ENCODE results near the gene SPACA5B. TPM values are rescaled to one million over a fixed set of nuclear protein-coding genes. Genes with fewer than 3 reads are reported as not detected.
"Not testable (repeated sequence)": the region's sequence is repeated elsewhere in the genome, so short reads cannot be mapped to it uniquely, and the experiment has no call there.

SPACA5B gene
- total RNA-seq, 6 donors from 2014 or later, result not detected

DNA sequence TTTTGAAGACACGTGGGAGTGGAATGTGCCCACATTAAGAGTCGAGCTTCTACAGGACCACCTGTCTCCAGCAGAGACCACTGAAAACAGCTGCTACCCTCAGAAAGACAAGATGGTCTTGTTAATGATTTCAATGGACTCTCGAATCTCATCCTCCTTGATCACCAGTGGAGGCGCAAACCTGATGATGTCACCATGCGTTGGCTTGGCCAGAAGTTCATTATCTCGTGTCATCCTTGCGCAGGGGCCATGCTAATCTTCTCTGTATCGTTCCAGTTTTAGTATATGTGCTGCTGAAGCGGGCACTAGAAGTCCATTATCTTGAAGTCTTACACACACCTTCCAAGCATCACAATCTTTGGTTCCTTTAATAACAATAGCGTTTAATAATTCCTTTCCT, 23.3 kb downstream of the SPACA5B start:
- ATAC-seq (ENCODE audit: low FRiP score in 2 of 2) (no peak), DNase-seq (no peak)
- Histone ChIP-seq H3K36me3 (no peaks in the 10 kb centered on the region), H3K27ac (no peak overlapping the region), H3K4me3 (no peak overlapping the region), H3K9me3 (no peaks in the 10 kb centered on the region), H3K27me3 (no peaks in the 10 kb centered on the region), H3K4me1 (no peaks in the 10 kb centered on the region)
- TF ChIP-seq POLR2AphosphoS5 (IDR thresholded peaks at IDR 0.05) (no peak), EP300 (IDR thresholded peaks at IDR 0.05) (no peak), POLR2A (IDR thresholded peaks at IDR 0.05) (no peak)
- TF ChIP-seq, protein P1, sequence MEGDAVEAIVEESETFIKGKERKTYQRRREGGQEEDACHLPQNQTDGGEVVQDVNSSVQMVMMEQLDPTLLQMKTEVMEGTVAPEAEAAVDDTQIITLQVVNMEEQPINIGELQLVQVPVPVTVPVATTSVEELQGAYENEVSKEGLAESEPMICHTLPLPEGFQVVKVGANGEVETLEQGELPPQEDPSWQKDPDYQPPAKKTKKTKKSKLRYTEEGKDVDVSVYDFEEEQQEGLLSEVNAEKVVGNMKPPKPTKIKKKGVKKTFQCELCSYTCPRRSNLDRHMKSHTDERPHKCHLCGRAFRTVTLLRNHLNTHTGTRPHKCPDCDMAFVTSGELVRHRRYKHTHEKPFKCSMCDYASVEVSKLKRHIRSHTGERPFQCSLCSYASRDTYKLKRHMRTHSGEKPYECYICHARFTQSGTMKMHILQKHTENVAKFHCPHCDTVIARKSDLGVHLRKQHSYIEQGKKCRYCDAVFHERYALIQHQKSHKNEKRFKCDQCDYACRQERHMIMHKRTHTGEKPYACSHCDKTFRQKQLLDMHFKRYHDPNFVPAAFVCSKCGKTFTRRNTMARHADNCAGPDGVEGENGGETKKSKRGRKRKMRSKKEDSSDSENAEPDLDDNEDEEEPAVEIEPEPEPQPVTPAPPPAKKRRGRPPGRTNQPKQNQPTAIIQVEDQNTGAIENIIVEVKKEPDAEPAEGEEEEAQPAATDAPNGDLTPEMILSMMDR (IDR thresholded peaks at IDR 0.05), result no peak
- 80 to 82% methylated on average over 10 of the region's 10 CpGs for WGBS, 2 donors

DNA sequence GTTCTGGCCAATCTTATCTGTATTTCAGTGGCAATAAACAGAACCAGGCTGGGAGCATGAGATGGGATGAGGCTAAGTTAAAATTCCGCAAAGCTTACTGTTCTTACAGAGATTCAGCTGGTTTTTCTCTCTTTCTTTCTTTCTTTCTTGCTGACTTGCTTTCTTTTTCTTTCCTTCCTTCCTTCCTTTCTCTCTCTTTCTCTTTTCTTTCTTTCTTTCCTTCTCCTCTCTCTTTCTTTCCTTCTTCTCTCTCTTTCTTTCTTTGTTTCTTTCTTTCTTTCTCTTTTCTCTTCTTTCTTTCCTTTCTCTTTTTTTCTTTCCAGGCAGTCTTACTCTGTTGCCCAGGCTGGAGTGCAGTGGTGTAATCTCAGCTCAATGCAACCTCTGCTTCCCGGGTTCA, 24.4 kb downstream of the SPACA5B start:
- Histone ChIP-seq H3K4me3 (no peak overlapping the region), H3K4me1 (no peaks in the 10 kb centered on the region), H3K9me3 (no peaks in the 10 kb centered on the region), H3K36me3 (no peaks in the 10 kb centered on the region), H3K27me3 (no peaks in the 10 kb centered on the region), H3K27ac (no peak overlapping the region)
- DNase-seq (no peak), ATAC-seq (ENCODE audit: low FRiP score in 2 of 2) (no peak)
- TF ChIP-seq POLR2A (IDR thresholded peaks at IDR 0.05) (no peak), POLR2AphosphoS5 (IDR thresholded peaks at IDR 0.05) (no peak), EP300 (IDR thresholded peaks at IDR 0.05) (no peak)
- TF ChIP-seq, protein P1 (IDR thresholded peaks at IDR 0.05), result no peak
- WGBS, 2 donors, result 88 to 92% methylated on average over 2 of the region's 2 CpGs

DNA sequence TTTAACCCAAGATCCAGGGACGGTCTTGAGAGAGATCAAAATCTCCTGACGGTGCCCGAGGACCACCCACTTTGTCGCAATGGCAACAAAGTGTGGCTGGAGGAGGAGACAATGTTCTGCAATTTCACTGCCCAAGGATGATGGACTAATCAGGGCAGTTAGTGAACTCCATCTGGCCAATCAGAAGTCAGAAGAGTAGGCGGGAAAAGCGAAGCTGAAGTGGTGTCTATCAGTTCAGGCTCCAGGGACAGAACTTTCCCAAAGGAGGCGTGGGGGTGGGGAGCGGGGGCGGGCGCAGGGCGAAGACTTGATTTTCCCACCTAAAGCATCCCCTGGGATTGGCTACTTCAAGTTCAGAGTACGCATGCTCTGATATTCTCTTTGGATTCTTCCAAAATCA, 25.6 kb downstream of the SPACA5B start:
- DNase-seq, result no peak
- Histone ChIP-seq H3K36me3 (no peaks in the 10 kb centered on the region), H3K27me3 (no peaks in the 10 kb centered on the region), H3K4me1 (no peaks in the 10 kb centered on the region), H3K4me3 (no peak overlapping the region), H3K27ac (no peak overlapping the region), H3K9me3 (no peaks in the 10 kb centered on the region)
- WGBS, 2 donors, result 90 to 93% methylated on average over 7 to 12 of the region's 12 CpGs
- TF ChIP-seq POLR2AphosphoS5 (IDR thresholded peaks at IDR 0.05) (no peak), EP300 (IDR thresholded peaks at IDR 0.05) (no peak)
- TF ChIP-seq, protein P1 (IDR thresholded peaks at IDR 0.05), result no peak
- no peak for ATAC-seq (ENCODE audit: low FRiP score in 2 of 2)

DNA sequence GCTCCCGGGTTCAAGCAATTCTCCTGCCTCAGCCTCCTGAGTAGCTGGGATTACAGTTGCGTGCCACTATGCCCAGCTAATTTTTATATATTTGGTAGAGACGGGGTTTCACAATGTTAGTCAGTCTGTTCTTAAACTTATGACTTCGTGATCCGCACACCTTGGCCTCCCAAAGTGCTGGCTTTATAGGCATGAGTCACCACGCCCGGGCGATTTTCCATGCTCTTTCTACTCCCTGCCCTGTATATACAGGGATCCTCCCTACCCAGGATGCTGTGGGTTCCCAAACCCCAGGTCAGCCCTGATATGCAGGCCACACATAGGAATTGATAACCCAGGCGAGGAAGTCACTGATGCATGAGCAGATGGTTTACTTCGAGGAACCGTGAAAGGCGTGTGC, 34.8 kb downstream of the SPACA5B start:
- no peaks in the 10 kb centered on the region for H3K4me1 ChIP-seq
- no peak overlapping the region for H3K4me3 ChIP-seq
- no peaks in the 10 kb centered on the region for H3K9me3 ChIP-seq
- H3K36me3 ChIP-seq, result no peaks in the 10 kb centered on the region
- TF ChIP-seq POLR2AphosphoS5 (IDR thresholded peaks at IDR 0.05), result no peak
- no peak for TF ChIP-seq POLR2A (IDR thresholded peaks at IDR 0.05)
- TF ChIP-seq, protein P1 (IDR thresholded peaks at IDR 0.05), result no peak
- TF ChIP-seq EP300 (IDR thresholded peaks at IDR 0.05), result no peak
- ATAC-seq (ENCODE audit: low FRiP score in 2 of 2), result no peak
- WGBS, 2 donors, result 84 to 93% methylated on average over 5 to 12 of the region's 12 CpGs
- H3K27me3 ChIP-seq, result no peaks in the 10 kb centered on the region
- DNase-seq, result no peak
- H3K27ac ChIP-seq, result no peak overlapping the region

DNA sequence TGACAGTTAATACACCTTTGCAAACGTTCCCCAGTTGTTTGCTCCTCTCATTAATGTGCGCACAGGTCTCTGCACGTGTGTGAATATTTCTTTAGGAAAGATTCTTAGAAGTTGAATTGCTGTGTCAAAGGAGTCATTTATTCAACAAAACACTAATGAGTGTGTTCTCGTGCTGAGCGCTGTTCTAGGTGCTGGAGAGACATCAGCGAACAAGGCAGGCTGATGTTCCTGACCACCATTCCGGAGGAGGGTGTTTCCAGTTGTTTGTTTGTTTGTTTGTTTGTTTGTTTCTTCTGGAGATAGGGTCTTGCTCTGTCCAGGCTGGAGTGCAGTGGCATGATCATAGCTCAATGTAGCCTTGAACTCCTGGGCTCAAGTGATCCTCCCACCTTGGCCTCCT, 35.9 kb downstream of the SPACA5B start:
- not testable (repeated sequence) for H3K27me3 ChIP-seq; H3K4me3 ChIP-seq; H3K27ac ChIP-seq; ATAC-seq (ENCODE audit: low FRiP score in 2 of 2); H3K36me3 ChIP-seq; H3K4me1 ChIP-seq; DNase-seq; H3K9me3 ChIP-seq
- 65 to 78% methylated on average over 7 of the region's 7 CpGs for WGBS, 2 donors

Measured in upper lobe of left lung (tissue), 6 donors.